Measurements from ENCODE around the gene ZBTB37.

DNA sequence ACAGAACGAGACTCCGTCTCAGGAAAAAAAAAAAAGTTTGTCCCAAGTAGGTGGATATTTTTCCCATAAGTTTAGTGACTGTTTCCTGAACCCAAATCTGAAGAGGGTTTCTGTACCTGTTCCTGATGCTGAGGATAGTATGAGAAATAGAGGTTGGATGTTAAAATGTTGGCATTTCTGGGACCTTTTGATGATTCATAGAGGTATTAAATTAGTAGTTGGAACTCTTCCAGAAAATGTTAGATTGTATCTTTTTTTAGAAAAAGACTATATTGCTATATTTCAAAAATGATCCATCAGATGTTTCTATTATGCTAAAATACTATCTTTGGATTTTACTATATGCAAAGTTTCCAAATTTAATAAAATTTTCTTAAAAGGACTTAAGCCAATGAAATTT is 40.6 kb upstream of the ZBTB37 start:
- TF ChIP-seq RAD21 (IDR thresholded peaks at IDR 0.05; ENCODE audit: low read length) (no peak), POLR2A (IDR thresholded peaks at IDR 0.05; ENCODE audit: low read depth, low read length) (no peak), FOS (IDR thresholded peaks at IDR 0.05; ENCODE audit: low read depth, low read length) (no peak), SMC3 (IDR thresholded peaks at IDR 0.05; ENCODE audit: low read depth, low read length) (no peak), RFX5 (IDR thresholded peaks at IDR 0.05; ENCODE audit: low read depth, low read length) (no peak), BHLHE40 (IDR thresholded peaks at IDR 0.05; ENCODE audit: low read depth, low read length) (no peak), MAFK (IDR thresholded peaks at IDR 0.05; ENCODE audit: low read depth, low read length) (no peak), CHD1 (IDR thresholded peaks at IDR 0.05; ENCODE audit: low read depth, low read length) (no peak), CEBPB (IDR thresholded peaks at IDR 0.05; ENCODE audit: low read depth, low read length) (no peak)
- TF ChIP-seq, protein P1, sequence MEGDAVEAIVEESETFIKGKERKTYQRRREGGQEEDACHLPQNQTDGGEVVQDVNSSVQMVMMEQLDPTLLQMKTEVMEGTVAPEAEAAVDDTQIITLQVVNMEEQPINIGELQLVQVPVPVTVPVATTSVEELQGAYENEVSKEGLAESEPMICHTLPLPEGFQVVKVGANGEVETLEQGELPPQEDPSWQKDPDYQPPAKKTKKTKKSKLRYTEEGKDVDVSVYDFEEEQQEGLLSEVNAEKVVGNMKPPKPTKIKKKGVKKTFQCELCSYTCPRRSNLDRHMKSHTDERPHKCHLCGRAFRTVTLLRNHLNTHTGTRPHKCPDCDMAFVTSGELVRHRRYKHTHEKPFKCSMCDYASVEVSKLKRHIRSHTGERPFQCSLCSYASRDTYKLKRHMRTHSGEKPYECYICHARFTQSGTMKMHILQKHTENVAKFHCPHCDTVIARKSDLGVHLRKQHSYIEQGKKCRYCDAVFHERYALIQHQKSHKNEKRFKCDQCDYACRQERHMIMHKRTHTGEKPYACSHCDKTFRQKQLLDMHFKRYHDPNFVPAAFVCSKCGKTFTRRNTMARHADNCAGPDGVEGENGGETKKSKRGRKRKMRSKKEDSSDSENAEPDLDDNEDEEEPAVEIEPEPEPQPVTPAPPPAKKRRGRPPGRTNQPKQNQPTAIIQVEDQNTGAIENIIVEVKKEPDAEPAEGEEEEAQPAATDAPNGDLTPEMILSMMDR (conservative IDR thresholded peaks at IDR 0.05; ENCODE audit: low read depth, low read length) = no peak
- TF ChIP-seq, protein P2, sequence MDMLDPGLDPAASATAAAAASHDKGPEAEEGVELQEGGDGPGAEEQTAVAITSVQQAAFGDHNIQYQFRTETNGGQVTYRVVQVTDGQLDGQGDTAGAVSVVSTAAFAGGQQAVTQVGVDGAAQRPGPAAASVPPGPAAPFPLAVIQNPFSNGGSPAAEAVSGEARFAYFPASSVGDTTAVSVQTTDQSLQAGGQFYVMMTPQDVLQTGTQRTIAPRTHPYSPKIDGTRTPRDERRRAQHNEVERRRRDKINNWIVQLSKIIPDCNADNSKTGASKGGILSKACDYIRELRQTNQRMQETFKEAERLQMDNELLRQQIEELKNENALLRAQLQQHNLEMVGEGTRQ (IDR thresholded peaks at IDR 0.05; ENCODE audit: low read depth, low read length) = no peak

Data from IMR-90 (cell line).